ENCODE measurements around the gene UGT8. TPM values are rescaled to one million over a fixed set of nuclear protein-coding genes. Genes with fewer than 3 reads are reported as not detected.

The UGT8 gene
- total RNA-seq, 1 experiment from 2014 or later: 14.8 TPM

- H3K9ac ChIP-seq (ENCODE audit: low read length): no peak overlapping the region
- no peak overlapping the region for H2AFZ ChIP-seq (ENCODE audit: low read depth, low read length, poor library complexity, severe bottlenecking)
- no TSS peak for BruUV-seq (replicated peaks)
- H3K4me2 ChIP-seq (ENCODE audit: low read length): no peak overlapping the region
- H4K20me1 ChIP-seq (ENCODE audit: insufficient read depth): no peaks in the 10 kb centered on the region
- no peak overlapping the region for H3K4me3 ChIP-seq (replicated peaks in 1 of 2; ENCODE audit: low read depth in 1 of 2, low read length in 2 of 2)
- TF ChIP-seq TCF7L2 (IDR thresholded peaks at IDR 0.05; ENCODE audit: borderline replicate concordance, extremely low read depth, insufficient read depth, insufficient read length): no peak
- no peak for TF ChIP-seq POLR2A (IDR thresholded peaks at IDR 0.05; ENCODE audit: borderline replicate concordance, extremely low read depth, insufficient read depth, insufficient read length)
- TF ChIP-seq MAX (IDR thresholded peaks at IDR 0.05): no peak
- no peak for TF ChIP-seq EZH2 (IDR thresholded peaks at IDR 0.05)
- no peak for TF ChIP-seq SP1 (IDR thresholded peaks at IDR 0.05; ENCODE audit: low read depth)
- TF ChIP-seq CBX3 (IDR thresholded peaks at IDR 0.05; ENCODE audit: low read depth): no peak
- TF ChIP-seq REST (IDR thresholded peaks at IDR 0.05; ENCODE audit: low read depth): no peak
- no peak for TF ChIP-seq JUND (IDR thresholded peaks at IDR 0.05)
- TF ChIP-seq SRF (IDR thresholded peaks at IDR 0.05; ENCODE audit: low read depth): no peak
- TF ChIP-seq EZH2phosphoT487 (IDR thresholded peaks at IDR 0.05; ENCODE audit: borderline replicate concordance): no peak
- no peak for TF ChIP-seq POLR2AphosphoS5 (IDR thresholded peaks at IDR 0.05; ENCODE audit: low read depth, low read length)
- TF ChIP-seq RAD21 (IDR thresholded peaks at IDR 0.05; ENCODE audit: low read depth): no peak
- TF ChIP-seq ZBTB33 (IDR thresholded peaks at IDR 0.05; ENCODE audit: extremely low read depth, insufficient replicate concordance, low read length): no peak
- DNase-seq (ENCODE audit: low read depth, low spot score) (no peak), ATAC-seq (no peak)
- H3K27ac ChIP-seq (ENCODE audit: low read depth, low read length): no peak overlapping the region
- no peaks in the 10 kb centered on the region for H3K9me2 ChIP-seq (ENCODE audit: insufficient read depth)
- no peaks in the 10 kb centered on the region for H3K27me3 ChIP-seq (ENCODE audit: insufficient read depth, low read length)
- CTCF ChIA-PET: no interaction called here
- POLR2A ChIA-PET: no interaction called here
- no peaks in the 10 kb centered on the region for H3K79me2 ChIP-seq (ENCODE audit: insufficient read depth, low read length)
- no peaks in the 10 kb centered on the region for H3K9me3 ChIP-seq (ENCODE audit: control insufficient read depth in 1 of 2, insufficient read depth in 1 of 2, low read depth in 1 of 2, low read length in 2 of 2)
- intact Hi-C loops (cut with micrococcal nuclease): loop anchor here (10.0 kb wide), 3 partner anchors 738 to 1298 kb away; no protein-coding TSS in a partner anchor
- no peaks in the 10 kb centered on the region for H3K36me3 ChIP-seq (ENCODE audit: control insufficient read depth in 1 of 2, insufficient read depth in 2 of 2, low read length in 2 of 2)
- no peaks in the 10 kb centered on the region for H3K4me1 ChIP-seq (ENCODE audit: control insufficient read depth in 1 of 2, insufficient read depth in 2 of 2, low read length in 2 of 2)
- RAD21 ChIA-PET (ENCODE audit: low non-redundant PET in 1 of 2, low total read pairs in 2 of 2, uncharacterized antibody in 2 of 2, unreplicated experiment in 2 of 2): no interaction called here
These were observed 94.4 kb downstream of the UGT8 start for GRCh38 chr4:114692958-114693357.

All from HCT116 (cell line).